HepG2 (cell line): ENCODE results near the gene PGC. TPM values are rescaled to one million over a fixed set of nuclear protein-coding genes. Genes with fewer than 3 reads are reported as not detected.
A peak's percentile ranks its signal among the peaks of the same experiment; 100 is the strongest.

Experiments
- ATF7 ChIP-seq, 2 experiments: fragments of 450-650 bp in 1 of 2; sonication (generic) in 1 of 2; formaldehyde crosslinking in 1 of 2; IDR thresholded peaks; 2 replicates each; pipeline versions ENCODE4 v1.4.0 to v1.6.1; 2016 to 2020; ENCODE audit warnings: antibody characterized with exemption in 1 of 2, mild to moderate bottlenecking in 1 of 2, missing genetic modification reagents in 1 of 2
- CBX5 ChIP-seq: sonication (generic); formaldehyde crosslinking; IDR thresholded peaks from 2 replicates; pipeline ENCODE4 v1.4.0; 2020; ENCODE audit warnings: missing genetic modification reagents, borderline replicate concordance
- CEBPG ChIP-seq: IDR thresholded peaks from 2 replicates; pipeline ENCODE4 v1.6.1; 2016
- HDAC2 ChIP-seq: sonication (generic); formaldehyde crosslinking; IDR thresholded peaks from 2 replicates; pipeline ENCODE4 v1.4.0; 2020; ENCODE audit warnings: missing genetic modification reagents
- KDM5B ChIP-seq: sonication (generic); formaldehyde crosslinking; IDR thresholded peaks from 2 replicates; pipeline ENCODE4 v1.4.0; 2020; ENCODE audit warnings: missing genetic modification reagents, mild to moderate bottlenecking, borderline replicate concordance
- MAZ ChIP-seq, 2 experiments: sonication (generic) in 1 of 2; formaldehyde crosslinking in 1 of 2; IDR thresholded peaks; 2 replicates each; pipeline versions ENCODE4 v1.5.0 to v1.6.1; 2012 to 2020; ENCODE audit warnings: low read depth in 2 of 2, mild to moderate bottlenecking in 2 of 2, borderline replicate concordance in 1 of 2, improper control_type of control experiment in 1 of 2, low read length in 1 of 2, missing genetic modification reagents in 1 of 2, moderate library complexity in 1 of 2
- NR2F2 ChIP-seq: IDR thresholded peaks from 2 replicates; pipeline ENCODE4 v1.6.1; 2012; ENCODE audit warnings: low read depth, inconsistent platforms, borderline replicate concordance
- SIX1 ChIP-seq: sonication (generic); formaldehyde crosslinking; IDR thresholded peaks from 2 replicates; pipeline ENCODE4 v1.4.0; 2020; ENCODE audit warnings: missing genetic modification reagents, borderline replicate concordance
- TEAD2 ChIP-seq: sonication (generic); formaldehyde crosslinking; IDR thresholded peaks from 2 replicates; pipeline ENCODE4 v1.9.0; 2021; ENCODE audit warnings: missing genetic modification reagents
- TSC22D2 ChIP-seq: sonication (generic); formaldehyde crosslinking; IDR thresholded peaks from 2 replicates; pipeline ENCODE4 v1.5.1; 2020; ENCODE audit warnings: missing genetic modification reagents, mild to moderate bottlenecking, borderline replicate concordance
- U2AF2 ChIP-seq: fragments of 200-400 bp; formaldehyde crosslinking; IDR thresholded peaks from 2 replicates; pipeline ENCODE4 v1.6.1; 2017; ENCODE audit warnings: low read depth, mild to moderate bottlenecking, low read length
- ZBTB34 ChIP-seq: sonication (generic); formaldehyde crosslinking; IDR thresholded peaks from 2 replicates; pipeline ENCODE4 v1.8.0; 2022; ENCODE audit warnings: mild to moderate bottlenecking, missing genetic modification reagents
- ZC3H4 ChIP-seq: sonication (generic); formaldehyde crosslinking; IDR thresholded peaks from 2 replicates; pipeline ENCODE4 v1.4.0; 2020; ENCODE audit warnings: missing genetic modification reagents, borderline replicate concordance
- ZFP82 ChIP-seq: sonication (generic); formaldehyde crosslinking; IDR thresholded peaks from 2 replicates; pipeline ENCODE4 v1.5.1; 2020; ENCODE audit warnings: mild to moderate bottlenecking, missing genetic modification reagents, borderline replicate concordance
- ZNF256 ChIP-seq: sonication (generic); formaldehyde crosslinking; conservative IDR thresholded peaks from 2 replicates; pipeline ENCODE4 v1.4.0; 2020; ENCODE audit warnings: missing genetic modification reagents
- ZNF317 ChIP-seq: sonication (generic); formaldehyde crosslinking; IDR thresholded peaks from 2 replicates; pipeline ENCODE4 v1.5.0; 2020; ENCODE audit warnings: mild to moderate bottlenecking, missing genetic modification reagents
- ZNF784 ChIP-seq: sonication (generic); formaldehyde crosslinking; IDR thresholded peaks from 2 replicates; pipeline ENCODE4 v1.5.1; 2020; ENCODE audit warnings: missing genetic modification reagents, mild to moderate bottlenecking, borderline replicate concordance
- polyA plus RNA-seq, 8 experiments: library from polyadenylated mRNA; depleted of rRNA in 3 of 8; stranded (reverse) in 7 of 8; unstranded in 1 of 8; fragments of >200 nt; fragmentation: Illumina TruSeq in 4 of 8; extraction: Trizol in 4 of 8; gene quantifications; 2 replicates each; pipeline versions ENCODE4 v1.2.1 to v1.2.3, GENCODE V29; 2011 to 2016; ENCODE audit warnings: low read depth in 4 of 8, missing spikeins in 1 of 8, mixed read lengths in 1 of 8; ENCODE audit not compliant: insufficient read depth in 1 of 8
- total RNA-seq, 5 experiments: library from RNA; depleted of rRNA; stranded (reverse); fragments of >200 nt; fragmentation: Illumina TruSeq; extraction: Trizol; gene quantifications; 2 replicates each; pipeline ENCODE4 v1.2.3, GENCODE V29; 2016; ENCODE audit warnings: low read depth in 1 of 5
- TF ChIP-seq, protein P1 (sequence below): sonication (generic); formaldehyde crosslinking; IDR thresholded peaks from 2 replicates; pipeline ENCODE4 v1.8.0; 2022; ENCODE audit warnings: mild to moderate bottlenecking, missing genetic modification reagents, borderline replicate concordance
- TF ChIP-seq, protein P2 (sequence below): sonication (generic); formaldehyde crosslinking; IDR thresholded peaks from 2 replicates; pipeline ENCODE4 v1.8.1; 2022; ENCODE audit warnings: mild to moderate bottlenecking, missing genetic modification reagents
- TF ChIP-seq, protein P3 (sequence below): sonication (generic); formaldehyde crosslinking; IDR thresholded peaks from 2 replicates; pipeline ENCODE4 v1.5.1; 2020; ENCODE audit warnings: missing genetic modification reagents, mild to moderate bottlenecking, borderline replicate concordance

The PGC gene
- total and polyA plus RNA-seq, 2 of the 13 experiments (the other 11 are each of a cell fraction or from before 2014, with no cell fraction given), result 426 to 502 TPM

DNA sequence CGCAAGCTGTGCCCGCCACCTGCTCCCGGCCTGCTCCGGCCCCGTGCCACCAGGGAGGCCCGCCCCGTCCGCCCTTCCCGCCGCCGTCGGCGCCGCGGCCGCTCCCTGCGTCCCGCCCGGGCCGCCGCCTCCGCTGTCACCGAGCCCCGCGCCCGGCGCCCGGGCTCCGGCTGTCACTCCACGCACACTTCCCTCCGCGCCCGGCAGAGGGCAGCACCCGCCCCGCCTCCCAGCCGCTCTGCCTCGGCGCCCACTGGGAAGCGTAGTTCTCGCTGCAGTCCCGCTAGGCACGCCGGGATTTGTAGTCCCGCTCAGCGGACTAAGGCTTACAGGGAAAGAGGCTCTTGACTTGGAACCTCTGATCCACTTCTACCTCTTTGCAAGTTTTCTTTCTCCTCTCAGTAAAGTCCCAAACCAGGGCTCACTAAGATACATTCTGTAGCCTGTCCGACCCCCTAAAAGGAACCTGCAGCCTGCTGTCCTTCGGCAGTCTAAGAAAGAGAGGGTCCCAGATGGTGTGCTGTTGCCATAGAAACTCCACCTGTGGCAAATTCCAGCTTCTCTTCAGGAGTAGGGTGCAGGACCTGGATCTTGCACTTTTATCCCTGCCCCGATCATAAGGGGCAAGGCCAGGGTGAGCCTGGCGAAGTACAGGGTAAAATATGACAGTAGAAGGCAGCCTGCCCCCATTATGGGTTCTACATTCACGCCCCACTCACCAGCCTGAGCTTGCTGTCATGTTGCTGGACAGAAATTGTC, 11.6 kb downstream of the PGC start, which contains the start of gene TFEB (continued):
- TF ChIP-seq ATF7 (IDR thresholded peaks at IDR 0.05) (no peak), ATF7 (CRISPR knock-in tag; IDR thresholded peaks at IDR 0.05) (no peak), CBX5 (CRISPR knock-in tag) (peak; percentile 95; the same call in 1 of the 2 replicates), ZNF317 (no peak), ZNF256 (no peak), ZC3H4 (no peak), TEAD2 (no peak), NR2F2 (peak; percentile 50; the same call in 1 of the 2 replicates), TSC22D2 (CRISPR knock-in tag) (0 out of 2 replicates have a peak, but pooled peaks have one; percentile 85), HDAC2 (CRISPR knock-in tag) (peak; percentile 82; the same call in 1 of the 2 replicates), ZFP82 (CRISPR knock-in tag) (no peak), MAZ (IDR thresholded peaks at IDR 0.05; ENCODE audit: borderline replicate concordance, low read depth, low read length) (peak; percentile 47; the same call in 1 of the 2 replicates), MAZ (CRISPR knock-in tag; IDR thresholded peaks at IDR 0.05; ENCODE audit: low read depth) (peak; percentile 72; the same call in 1 of the 2 replicates), ZBTB34 (CRISPR knock-in tag) (no peak), CEBPG (CRISPR knock-in tag) (peak; percentile 55; the same call in 1 of the 2 replicates), ZNF784 (CRISPR knock-in tag) (no peak), SIX1 (0 out of 2 replicates have a peak, but pooled peaks have one; percentile 26), KDM5B (CRISPR knock-in tag) (no peak; the same call in 1 of the 2 replicates), U2AF2 (no peak)
- TF ChIP-seq, protein P1, sequence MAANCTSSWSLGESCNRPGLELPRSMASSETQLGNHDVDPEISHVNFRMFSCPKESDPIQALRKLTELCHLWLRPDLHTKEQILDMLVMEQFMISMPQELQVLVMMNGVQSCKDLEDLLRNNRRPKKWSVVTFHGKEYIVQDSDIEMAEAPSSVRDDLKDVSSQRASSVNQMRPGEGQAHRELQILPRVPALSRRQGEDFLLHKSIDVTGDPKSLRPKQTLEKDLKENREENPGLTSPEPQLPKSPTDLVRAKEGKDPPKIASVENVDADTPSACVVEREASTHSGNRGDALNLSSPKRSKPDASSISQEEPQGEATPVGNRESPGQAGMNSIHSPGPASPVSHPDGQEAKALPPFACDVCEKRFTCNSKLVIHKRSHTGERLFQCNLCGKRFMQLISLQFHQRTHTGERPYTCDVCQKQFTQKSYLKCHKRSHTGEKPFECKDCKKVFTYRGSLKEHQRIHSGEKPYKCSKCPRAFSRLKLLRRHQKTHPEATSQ (CRISPR knock-in tag), result no peak
- TF ChIP-seq, protein P2, sequence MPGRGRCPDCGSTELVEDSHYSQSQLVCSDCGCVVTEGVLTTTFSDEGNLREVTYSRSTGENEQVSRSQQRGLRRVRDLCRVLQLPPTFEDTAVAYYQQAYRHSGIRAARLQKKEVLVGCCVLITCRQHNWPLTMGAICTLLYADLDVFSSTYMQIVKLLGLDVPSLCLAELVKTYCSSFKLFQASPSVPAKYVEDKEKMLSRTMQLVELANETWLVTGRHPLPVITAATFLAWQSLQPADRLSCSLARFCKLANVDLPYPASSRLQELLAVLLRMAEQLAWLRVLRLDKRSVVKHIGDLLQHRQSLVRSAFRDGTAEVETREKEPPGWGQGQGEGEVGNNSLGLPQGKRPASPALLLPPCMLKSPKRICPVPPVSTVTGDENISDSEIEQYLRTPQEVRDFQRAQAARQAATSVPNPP (CRISPR knock-in tag), result no peak
- TF ChIP-seq, protein P3, sequence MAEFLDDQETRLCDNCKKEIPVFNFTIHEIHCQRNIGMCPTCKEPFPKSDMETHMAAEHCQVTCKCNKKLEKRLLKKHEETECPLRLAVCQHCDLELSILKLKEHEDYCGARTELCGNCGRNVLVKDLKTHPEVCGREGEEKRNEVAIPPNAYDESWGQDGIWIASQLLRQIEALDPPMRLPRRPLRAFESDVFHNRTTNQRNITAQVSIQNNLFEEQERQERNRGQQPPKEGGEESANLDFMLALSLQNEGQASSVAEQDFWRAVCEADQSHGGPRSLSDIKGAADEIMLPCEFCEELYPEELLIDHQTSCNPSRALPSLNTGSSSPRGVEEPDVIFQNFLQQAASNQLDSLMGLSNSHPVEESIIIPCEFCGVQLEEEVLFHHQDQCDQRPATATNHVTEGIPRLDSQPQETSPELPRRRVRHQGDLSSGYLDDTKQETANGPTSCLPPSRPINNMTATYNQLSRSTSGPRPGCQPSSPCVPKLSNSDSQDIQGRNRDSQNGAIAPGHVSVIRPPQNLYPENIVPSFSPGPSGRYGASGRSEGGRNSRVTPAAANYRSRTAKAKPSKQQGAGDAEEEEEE (CRISPR knock-in tag), result no peak
